ENCODE measurements around the gene MEF2A.
A peak's percentile ranks its signal among the peaks of the same experiment; 100 is the strongest.

Gene MEF2A

GRCh38 chr15:99564221-99565048 lies 1.3 kb upstream of the MEF2A start:
- DNase-seq = peak; percentile 32

GRCh38 chr15:99565049-99565298 lies 810 bp upstream of the MEF2A start:
- DNase-seq = no peak

DNA sequence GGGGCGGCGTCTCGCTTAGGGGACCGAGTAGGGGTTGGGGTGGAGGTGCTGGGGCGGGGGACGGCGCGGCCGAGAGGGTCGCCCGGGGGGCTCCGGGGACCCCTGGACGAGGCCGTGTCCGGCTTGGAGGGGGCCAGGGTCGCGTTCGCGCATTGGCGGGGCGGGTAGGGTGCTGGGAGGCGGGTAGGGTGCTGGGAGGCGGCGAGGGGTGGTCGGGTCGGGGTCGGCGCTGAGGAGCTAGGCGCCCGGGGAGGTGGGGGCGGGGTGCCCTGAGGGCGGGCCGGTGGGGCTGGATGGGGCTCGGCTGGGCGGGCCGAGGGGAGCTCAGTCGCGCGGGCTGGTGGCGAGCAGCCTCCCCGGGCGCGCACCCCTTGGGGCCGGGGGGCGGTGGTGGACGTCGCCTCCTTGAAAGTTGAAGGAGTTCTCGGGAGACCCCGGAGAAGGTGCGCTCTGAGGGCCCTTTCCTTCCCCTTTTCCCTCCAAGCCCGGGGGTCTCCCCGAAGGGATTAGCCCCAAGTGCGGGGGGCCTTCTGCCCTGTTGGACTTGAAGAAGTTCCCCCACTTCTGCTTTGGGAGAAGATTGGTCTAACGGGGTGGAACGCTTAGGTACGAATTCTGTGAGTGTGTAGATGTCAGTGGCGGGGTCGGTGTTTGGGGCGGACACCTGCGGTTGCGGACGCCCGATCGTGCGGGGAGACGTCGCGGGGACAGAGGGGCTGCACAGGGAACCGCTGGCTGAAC lies 543 bp downstream of the MEF2A start:
- DNase-seq = peak; percentile 36

- DNase-seq = no peak
These were observed 3.0 kb downstream of the MEF2A start for GRCh38 chr15:99568625-99569352.

DNA sequence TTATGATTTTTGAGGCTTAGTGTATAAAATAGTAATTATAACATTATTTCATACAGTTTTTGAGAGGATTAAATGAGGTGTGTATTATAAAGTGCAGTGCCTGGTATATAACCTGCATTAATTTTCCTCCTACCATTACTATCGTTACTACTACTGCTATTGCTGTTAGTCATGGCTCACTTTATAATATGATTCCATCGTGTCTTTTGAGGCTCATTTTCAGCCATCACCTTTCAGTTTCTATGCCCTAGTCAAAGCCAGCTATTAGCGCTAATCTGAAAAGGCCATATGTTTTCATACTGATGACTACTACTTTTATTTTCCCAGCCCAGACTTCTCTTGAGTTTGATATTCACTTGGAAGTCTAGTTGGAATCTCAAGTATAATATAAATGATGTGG lies 5.5 kb downstream of the MEF2A start:
- no peak for DNase-seq

GRCh38 chr15:99574048-99574447 lies 8.3 kb downstream of the MEF2A start:
- DNase-seq = no peak

GRCh38 chr15:99574502-99574901 lies 8.7 kb downstream of the MEF2A start:
- DNase-seq = no peak

GRCh38 chr15:99578809-99579208 lies 13.0 kb downstream of the MEF2A start:
- DNase-seq = no peak

- no peak for DNase-seq
These were observed 14.3 kb downstream of the MEF2A start for GRCh38 chr15:99580076-99580475.

DNA sequence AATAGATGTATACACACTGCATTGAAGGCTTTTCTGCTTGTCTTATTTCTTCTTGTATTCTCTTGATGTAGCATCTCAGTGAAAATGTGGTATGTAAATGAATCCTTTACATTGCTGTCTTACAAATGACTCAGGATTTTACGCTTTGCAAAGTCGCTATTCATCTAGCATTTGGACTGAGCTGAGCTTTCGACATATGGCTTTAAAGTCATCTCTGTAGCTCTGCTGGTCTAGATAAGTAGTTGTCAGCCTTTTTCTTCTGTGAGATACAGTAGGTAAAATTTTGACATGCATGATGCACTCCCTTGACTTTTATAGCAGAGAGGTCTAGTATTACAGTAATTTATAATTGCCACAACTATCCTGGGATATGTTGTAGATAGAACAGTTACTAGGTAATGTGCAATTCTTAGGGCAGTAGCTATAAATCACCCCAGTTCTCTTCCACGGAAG lies 16.8 kb downstream of the MEF2A start:
- DNase-seq = no peak

GRCh38 chr15:99584081-99584600 lies 18.4 kb downstream of the MEF2A start:
- no peak for DNase-seq

GRCh38 chr15:99586121-99586520 lies 20.3 kb downstream of the MEF2A start:
- DNase-seq = no peak

GRCh38 chr15:99589801-99590200 lies 24.0 kb downstream of the MEF2A start:
- no peak for DNase-seq

GRCh38 chr15:99590913-99591646 lies 25.3 kb downstream of the MEF2A start:
- no peak for DNase-seq

DNA sequence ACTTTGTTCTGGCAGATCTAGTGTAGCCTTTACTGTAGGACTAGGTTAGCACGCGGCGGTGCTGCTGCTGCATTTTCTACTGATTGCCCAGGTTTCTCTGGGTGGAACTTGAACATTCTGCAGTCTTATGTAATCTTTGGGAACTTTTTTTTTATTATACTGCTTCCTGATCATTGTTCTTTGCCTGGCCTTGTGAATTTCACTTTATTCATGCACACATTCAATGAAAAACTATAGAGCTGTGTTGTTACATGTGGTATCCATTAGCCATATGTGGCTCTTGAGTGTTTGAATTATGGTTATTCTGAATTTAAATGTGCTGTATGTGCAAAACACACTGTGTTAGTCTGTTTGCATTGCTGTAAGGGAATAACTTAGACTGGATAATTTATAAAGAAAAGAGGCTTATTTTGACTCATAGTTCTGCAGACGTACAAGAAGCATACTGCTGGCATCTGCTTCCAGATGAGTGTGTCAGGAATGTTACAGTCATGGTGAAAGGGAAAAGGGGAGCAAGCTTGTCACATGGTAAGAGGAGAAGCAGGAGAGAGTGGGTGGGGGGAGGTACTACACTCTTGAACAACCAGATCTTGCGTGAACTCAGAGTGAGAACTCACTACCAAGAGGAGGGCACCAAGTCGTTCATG lies 26.5 kb downstream of the MEF2A start:
- no peak for DNase-seq

GRCh38 chr15:99593070-99593469 lies 27.3 kb downstream of the MEF2A start:
- no peak for DNase-seq

- DNase-seq = no peak
These were observed 29.1 kb downstream of the MEF2A start for GRCh38 chr15:99594916-99595315.

DNA sequence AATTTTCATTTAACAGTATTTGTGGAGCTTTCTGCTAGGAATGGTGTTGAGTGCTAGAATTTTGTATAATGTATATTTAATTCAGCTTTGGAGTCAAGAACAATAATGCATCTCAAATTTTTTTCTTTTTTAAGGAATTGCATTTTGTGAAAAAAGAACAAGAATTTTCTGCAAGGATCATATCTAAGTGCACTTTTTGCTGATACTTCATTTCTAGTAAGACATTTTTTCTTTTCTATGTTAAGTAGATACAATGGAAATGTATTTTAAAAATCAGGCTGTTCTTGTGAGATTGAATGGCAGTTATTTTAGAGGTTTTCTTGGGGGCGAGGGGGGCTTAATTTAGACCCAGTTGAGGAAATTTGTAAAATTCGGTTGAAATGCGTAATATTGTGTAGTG lies 32.5 kb downstream of the MEF2A start:
- no peak for DNase-seq

DNA sequence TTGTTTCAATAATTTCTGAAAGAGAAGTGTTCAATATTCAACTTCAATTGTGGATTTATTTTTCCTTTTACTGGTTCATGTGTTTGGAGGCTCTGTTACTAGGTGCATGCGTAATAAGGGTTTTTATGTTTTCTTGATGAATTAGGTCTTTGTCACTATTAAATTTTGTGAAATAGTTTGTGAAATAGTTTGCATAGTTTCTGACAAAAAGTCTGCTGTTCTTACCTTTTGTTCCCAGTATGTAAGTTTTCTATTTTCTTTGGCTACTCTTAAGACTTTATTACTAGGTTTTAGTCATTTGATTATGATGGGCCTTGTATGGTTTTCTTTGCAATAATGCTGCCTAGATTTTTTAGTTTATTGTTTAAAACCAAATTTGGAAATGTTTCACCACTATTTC lies 38.0 kb downstream of the MEF2A start:
- no peak for DNase-seq

DNA sequence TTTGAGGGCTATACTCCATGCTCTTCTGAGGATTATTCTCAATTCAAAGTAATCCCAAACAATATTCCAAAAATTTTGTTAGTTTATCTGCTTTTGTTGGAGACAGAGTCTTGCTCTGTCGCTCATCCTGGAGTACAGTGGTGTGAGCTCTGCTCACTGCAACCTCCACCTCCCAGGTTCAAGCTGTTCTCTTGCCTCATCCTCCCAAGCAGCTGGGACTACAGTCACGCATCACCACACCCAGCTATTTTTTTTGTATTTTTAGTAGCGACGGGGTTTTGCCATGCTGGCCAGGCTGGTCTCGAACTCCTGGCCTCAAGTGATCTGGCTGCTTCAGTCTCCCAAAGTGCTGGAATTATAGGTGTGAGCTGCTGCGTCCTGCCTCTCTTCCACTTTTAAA lies 39.1 kb downstream of the MEF2A start:
- DNase-seq = no peak

GRCh38 chr15:99605490-99605931 lies 39.7 kb downstream of the MEF2A start:
- DNase-seq = no peak

DNA sequence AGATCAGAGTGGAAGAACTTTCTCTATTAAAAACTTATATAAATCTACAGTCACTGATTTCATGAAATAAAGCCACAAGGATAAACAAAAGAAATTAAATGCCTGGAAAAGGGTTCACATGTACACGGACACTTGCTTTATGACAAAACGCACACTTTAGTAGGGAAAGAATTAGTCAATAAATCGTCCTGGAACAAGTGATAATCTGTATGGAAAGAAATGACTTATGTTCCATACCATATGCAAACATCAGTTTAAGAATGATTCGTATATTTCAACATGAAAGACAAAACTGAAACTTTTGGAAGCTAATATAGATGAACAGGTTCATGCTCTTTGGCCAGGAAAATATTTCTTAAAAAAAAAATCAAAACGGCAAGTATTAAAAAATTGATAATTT lies 40.2 kb downstream of the MEF2A start:
- no peak for DNase-seq

All from NCI-H146 (cell line).